Body of pancreas (tissue), 4 donors: ENCODE measurements around the gene GCLM.

ENCODE experiments used
- POLR2A ChIP-seq, 3 donors: fragments of 450-650 bp; IDR thresholded peaks; one replicate each; pipeline ENCODE4 v1.6.1; 2016; ENCODE audit warnings: antibody characterized with exemption in 3 of 3, mild to moderate bottlenecking in 2 of 3
- TF ChIP-seq, protein P1 (sequence below), 7 experiments: fragments of 450-650 bp in 4 of 7; fragments of 200-600 bp in 3 of 7; sonication (generic) in 3 of 7; IDR thresholded peaks; one replicate each; pipeline ENCODE4 v1.5.1; 2016 to 2019; ENCODE audit warnings: antibody characterized with exemption in 7 of 7

DNA sequence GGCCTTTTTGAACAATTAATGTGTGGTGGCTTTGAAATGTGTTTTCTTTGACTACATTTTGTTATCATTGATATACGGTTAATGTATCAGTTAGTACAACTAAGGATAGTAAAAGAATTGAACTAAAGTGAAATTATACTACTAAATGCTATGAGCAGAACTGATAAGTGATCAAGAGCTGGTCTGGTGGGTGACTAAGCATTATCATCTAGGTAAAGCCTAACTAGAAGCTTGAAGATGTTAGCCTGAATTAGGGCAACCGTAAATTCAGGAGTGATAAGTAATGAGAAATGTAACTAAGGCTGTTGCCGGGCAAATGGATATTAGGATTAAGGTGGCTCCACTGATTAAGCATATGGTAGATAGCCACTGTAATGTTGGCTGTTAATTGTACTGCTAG is 16.0 kb upstream of the GCLM start:
- TF ChIP-seq, protein P1, sequence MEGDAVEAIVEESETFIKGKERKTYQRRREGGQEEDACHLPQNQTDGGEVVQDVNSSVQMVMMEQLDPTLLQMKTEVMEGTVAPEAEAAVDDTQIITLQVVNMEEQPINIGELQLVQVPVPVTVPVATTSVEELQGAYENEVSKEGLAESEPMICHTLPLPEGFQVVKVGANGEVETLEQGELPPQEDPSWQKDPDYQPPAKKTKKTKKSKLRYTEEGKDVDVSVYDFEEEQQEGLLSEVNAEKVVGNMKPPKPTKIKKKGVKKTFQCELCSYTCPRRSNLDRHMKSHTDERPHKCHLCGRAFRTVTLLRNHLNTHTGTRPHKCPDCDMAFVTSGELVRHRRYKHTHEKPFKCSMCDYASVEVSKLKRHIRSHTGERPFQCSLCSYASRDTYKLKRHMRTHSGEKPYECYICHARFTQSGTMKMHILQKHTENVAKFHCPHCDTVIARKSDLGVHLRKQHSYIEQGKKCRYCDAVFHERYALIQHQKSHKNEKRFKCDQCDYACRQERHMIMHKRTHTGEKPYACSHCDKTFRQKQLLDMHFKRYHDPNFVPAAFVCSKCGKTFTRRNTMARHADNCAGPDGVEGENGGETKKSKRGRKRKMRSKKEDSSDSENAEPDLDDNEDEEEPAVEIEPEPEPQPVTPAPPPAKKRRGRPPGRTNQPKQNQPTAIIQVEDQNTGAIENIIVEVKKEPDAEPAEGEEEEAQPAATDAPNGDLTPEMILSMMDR (IDR thresholded peaks at IDR 0.05): no peak
- no peak for TF ChIP-seq POLR2A (IDR thresholded peaks at IDR 0.05)
